GM12878 (cell line): Measurements from ENCODE around the gene HMCN2. TPM values are rescaled to one million over a fixed set of nuclear protein-coding genes. Genes with fewer than 3 reads are reported as not detected.

Source experiments
- ATAC-seq: fragments of 200-7000 bp; cut with Tn5 transposase; 3 replicates; pipeline ENCODE4 v1.9.1; 2020; ENCODE audit warnings: mild to moderate bottlenecking, moderate library complexity
- BruUV-seq: library from RNA; stranded (reverse); fragments of 400-500 nt; replicated peaks from 2 replicates; lab custom pipeline; 2021; lab: Mats Ljungman, UMichigan
- CTCF ChIA-PET: fragments of 300-600 bp; sonication (Branson Sonifier 250); formaldehyde crosslinking; extraction: SDS; loops from one replicate; lab custom pipeline; 2021; ENCODE audit warnings: inconsistent platforms; lab: Yijun Ruan, JAX
- POLR2A ChIA-PET: fragments of 350-600 bp; formaldehyde crosslinking; extraction: SDS; loops from one replicate; lab custom pipeline; 2021; ENCODE audit warnings: inconsistent platforms; lab: Charles Lee
- RAD21 ChIA-PET: fragments of 300-600 bp; sonication (Branson Sonifier 250); formaldehyde crosslinking; loops from one replicate; lab custom pipeline; 2023; ENCODE audit warnings: antibody characterized with exemption; ENCODE audit not compliant: unreplicated experiment; lab: Charles Lee
- SMC1A ChIA-PET: fragments of 300-600 bp; sonication (Branson Sonifier 250); formaldehyde crosslinking; loops from one replicate; lab custom pipeline; 2023; ENCODE audit not compliant: unreplicated experiment, uncharacterized antibody; lab: Charles Lee
- DNase-seq: peaks from one replicate; pipeline ENCODE4 v3.0.0-alpha.2; 2011; ENCODE audit warnings: low read depth, low spot score
- FAIRE-seq: peaks from 3 replicates; lab custom pipeline; 2011; peaks lifted over from hg19 to GRCh38; lab: Jason Lieb, UNC
- H2AFZ ChIP-seq: 2 replicates; pipeline ENCODE4 v1.6.0; 2011; ENCODE audit warnings: low read depth, low read length, control low read depth; ENCODE audit not compliant: control insufficient read depth
- H3K27ac ChIP-seq: 2 replicates; pipeline ENCODE4 v1.5.1; 2011; ENCODE audit warnings: control low read depth; ENCODE audit not compliant: control insufficient read depth, insufficient read depth
- H3K27me3 ChIP-seq, 2 experiments: replicated peaks in 1 of 2; 2 replicates each; pipeline versions ENCODE4 v1.6.0 to v1.6.1; 2011; ENCODE audit warnings: low read length in 1 of 2; ENCODE audit not compliant: control insufficient read depth in 2 of 2, insufficient read depth in 2 of 2
- H3K36me3 ChIP-seq, 2 experiments: 2 replicates each; pipeline ENCODE4 v1.5.1; 2011; ENCODE audit warnings: low read length in 1 of 2; ENCODE audit not compliant: control insufficient read depth in 2 of 2, insufficient read depth in 2 of 2
- H3K4me1 ChIP-seq: 2 replicates; pipeline ENCODE4 v1.6.1; 2011; ENCODE audit warnings: mild to moderate bottlenecking, low read length, moderate library complexity, mixed read lengths; ENCODE audit not compliant: control insufficient read depth, insufficient read depth
- H3K4me2 ChIP-seq: 2 replicates; pipeline ENCODE4 v1.6.0; 2011; ENCODE audit warnings: control low read depth; ENCODE audit not compliant: control insufficient read depth, insufficient read depth
- H3K4me3 ChIP-seq: fragments of 200-600 bp; sonication (generic); 2 replicates; pipeline ENCODE4 v1.5.1; 2016
- H3K79me2 ChIP-seq: 2 replicates; pipeline ENCODE4 v1.6.0; 2011; ENCODE audit warnings: low read length; ENCODE audit not compliant: control insufficient read depth, insufficient read depth
- H3K9ac ChIP-seq: 2 replicates; pipeline ENCODE4 v1.8.0; 2011; ENCODE audit warnings: low read length, control low read depth, mixed read lengths; ENCODE audit not compliant: control insufficient read depth, insufficient read depth
- H3K9me3 ChIP-seq: replicated peaks from 3 replicates; pipeline ENCODE4 v1.5.1; 2011; ENCODE audit warnings: mild to moderate bottlenecking, low read length; ENCODE audit not compliant: control insufficient read depth, insufficient read depth
- H4K20me1 ChIP-seq: 2 replicates; pipeline ENCODE4 v1.6.0; 2011; ENCODE audit not compliant: control insufficient read depth, insufficient read depth
- BMI1 ChIP-seq: fragments of 450-650 bp; IDR thresholded peaks from 2 replicates; pipeline ENCODE4 v1.6.1; 2016; ENCODE audit warnings: mild to moderate bottlenecking, moderate library complexity, borderline replicate concordance
- CBX5 ChIP-seq: sonication (generic); IDR thresholded peaks from 2 replicates; pipeline ENCODE4 v1.6.1; 2016; ENCODE audit warnings: low read depth, moderate library complexity, mild to moderate bottlenecking, inconsistent platforms
- CREM ChIP-seq: IDR thresholded peaks from 2 replicates; pipeline ENCODE4 v1.6.1; 2014; ENCODE audit warnings: antibody characterized with exemption, low read depth
- EED ChIP-seq: sonication (generic); IDR thresholded peaks from 2 replicates; pipeline ENCODE4 v1.6.1; 2016; ENCODE audit warnings: antibody characterized with exemption, low read depth
- GATAD2B ChIP-seq: fragments of 450-650 bp; conservative IDR thresholded peaks from 2 replicates; pipeline ENCODE4 v1.6.1; 2017; ENCODE audit warnings: low read depth, mild to moderate bottlenecking, moderate library complexity
- HDGF ChIP-seq: fragments of 450-650 bp; IDR thresholded peaks from 2 replicates; pipeline ENCODE4 v1.6.1; 2016; ENCODE audit warnings: antibody characterized with exemption
- MEF2A ChIP-seq: IDR thresholded peaks from 2 replicates; pipeline ENCODE4 v1.6.1; 2011; ENCODE audit warnings: low read depth, mild to moderate bottlenecking, low read length, moderate library complexity; ENCODE audit not compliant: insufficient read depth
- MEF2B ChIP-seq: fragments of 450-650 bp; IDR thresholded peaks from 2 replicates; pipeline ENCODE4 v1.6.1; 2018; ENCODE audit warnings: mild to moderate bottlenecking, moderate library complexity; ENCODE audit not compliant: partially characterized antibody, poor library complexity, severe bottlenecking
- POLR2AphosphoS2 ChIP-seq: IDR thresholded peaks from 2 replicates; pipeline ENCODE4 v1.6.1; 2011; ENCODE audit warnings: low read depth, mild to moderate bottlenecking, low read length, improper control_type of control experiment, moderate library complexity
- RB1 ChIP-seq: fragments of 450-650 bp; formaldehyde crosslinking; IDR thresholded peaks from 2 replicates; pipeline ENCODE4 v1.6.1; 2017; ENCODE audit warnings: mild to moderate bottlenecking, borderline replicate concordance
- SIN3A ChIP-seq: IDR thresholded peaks from 2 replicates; pipeline ENCODE4 v1.6.1; 2012; ENCODE audit warnings: low read depth, low read length, improper control_type of control experiment
- SPI1 ChIP-seq: IDR thresholded peaks from 2 replicates; pipeline ENCODE4 v1.6.1; 2011; ENCODE audit warnings: low read depth, mild to moderate bottlenecking, low read length, moderate library complexity, borderline replicate concordance; ENCODE audit not compliant: insufficient read depth
- STAT3 ChIP-seq: IDR thresholded peaks from 2 replicates; pipeline ENCODE4 v1.6.1; 2011; ENCODE audit warnings: low read depth, low read length, improper control_type of control experiment
- SUPT20H ChIP-seq: IDR thresholded peaks from 2 replicates; pipeline ENCODE4 v1.6.1; 2011; ENCODE audit warnings: low read depth, mild to moderate bottlenecking, low read length, moderate library complexity, borderline replicate concordance; ENCODE audit not compliant: control insufficient read depth
- TCF7 ChIP-seq: IDR thresholded peaks from 2 replicates; pipeline ENCODE4 v1.6.1; 2014; ENCODE audit warnings: antibody characterized with exemption, borderline replicate concordance
- ZNF274 ChIP-seq: IDR thresholded peaks from one replicate; pipeline ENCODE4 v1.8.0; 2011; ENCODE audit not compliant: insufficient read length, insufficient read depth
- ZZZ3 ChIP-seq: IDR thresholded peaks from 2 replicates; pipeline ENCODE4 v1.6.1; 2011; ENCODE audit warnings: low read depth; ENCODE audit not compliant: control insufficient read depth, insufficient read length
- WGBS: methylation state at CpG from one replicate; pipeline ENCODE4 v1.1.6; 2016; ENCODE audit warnings: low lambda C conversion rate; ENCODE audit not compliant: insufficient replicate concordance, insufficient coverage; ENCODE audit errors: missing lambda C conversion rate; 5-methylcytosine and 5-hydroxymethylcytosine counted together
- in situ Hi-C: fragments of 300-500 bp; cut with MboI; formaldehyde crosslinking; loops from 9 replicates; pipeline ENCODE4 v1.14.3; 2018; ENCODE audit warnings: mixed read lengths
- intact Hi-C: fragments of 100-400 bp; cut with micrococcal nuclease; formaldehyde crosslinking; loops from one replicate; pipeline ENCODE4 v1.14.2; 2022; ENCODE audit not compliant: unreplicated experiment
- polyA plus RNA-seq, 11 experiments: library from polyadenylated mRNA; depleted of rRNA in 4 of 11; unstranded in 6 of 11; stranded (reverse) in 5 of 11; fragments of >200 nt; fragmentation: Nextera tagmentation in 4 of 11; fragmentation: Illumina TruSeq in 1 of 11; extraction: Ambion mirVana in 4 of 11; extraction: Trizol in 1 of 11; gene quantifications; 1 replicate in 1 of 11; 2 replicates in 10 of 11; pipeline versions ENCODE4 v1.2.1 to v1.2.3, GENCODE V29; 2011 to 2016; ENCODE audit warnings: inconsistent platforms in 2 of 11, missing spikeins in 2 of 11, low read depth in 1 of 11
- total RNA-seq, 4 experiments: library from RNA; depleted of rRNA in 3 of 4; stranded (reverse); fragments of >200 nt in 3 of 4; fragmentation: Illumina TruSeq in 1 of 4; extraction: Trizol in 1 of 4; gene quantifications; 2 replicates each; pipeline versions ENCODE4 v1.2.1 to v1.2.3, GENCODE V29; 2013 to 2021
- TF ChIP-seq, protein P1 (sequence below): fragments of 450-650 bp; IDR thresholded peaks from 2 replicates; pipeline ENCODE4 v1.6.1; 2017; ENCODE audit warnings: mild to moderate bottlenecking, moderate library complexity

HMCN2 gene
- total and polyA plus RNA-seq, 10 of the 15 experiments (the other 5 are each of a cell fraction or from before 2014, with no cell fraction given), result 0.04 TPM; not detected in 9

DNA sequence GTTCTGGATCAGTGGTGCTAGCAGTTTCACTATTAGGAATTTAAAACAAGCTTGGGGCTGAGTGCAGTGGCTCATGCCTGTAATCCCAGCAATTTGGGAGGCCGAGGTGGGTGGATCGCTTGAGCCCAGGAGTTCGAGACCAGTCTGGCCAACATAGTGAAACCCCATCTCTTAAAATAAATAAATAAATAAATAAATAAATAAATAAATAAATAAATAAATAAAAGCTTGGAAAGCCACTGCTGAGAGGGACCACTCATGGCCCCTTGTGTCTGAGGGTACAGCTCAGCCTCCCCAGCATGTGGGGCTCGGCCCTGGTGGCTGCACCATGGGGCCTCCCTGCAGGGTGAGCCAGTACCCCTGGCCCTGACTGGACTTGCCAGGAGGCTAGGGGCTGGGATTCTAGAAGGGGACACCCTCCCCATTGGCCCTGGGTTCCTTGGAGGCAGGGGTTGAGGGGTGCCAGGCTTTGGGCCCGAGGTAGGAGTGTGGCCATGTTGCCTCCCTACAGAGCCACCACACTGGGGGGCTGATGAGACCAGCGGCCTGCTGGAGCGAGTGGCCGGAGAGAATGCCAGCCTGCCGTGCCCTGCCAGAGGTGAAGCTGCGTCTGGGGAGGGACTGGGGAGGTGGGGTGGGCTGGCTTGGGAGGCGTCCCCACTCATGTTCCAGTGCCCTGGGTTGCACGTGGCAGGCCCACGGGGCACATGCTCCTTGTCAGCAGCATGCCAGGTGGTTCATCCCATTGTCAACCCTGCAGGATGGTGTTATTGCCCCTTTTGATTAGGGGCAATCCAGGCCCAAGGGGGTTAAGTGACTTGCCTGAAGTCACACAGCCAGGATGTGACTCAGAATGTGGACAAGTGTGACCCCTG is 76.5 kb downstream of the HMCN2 start:
- Histone ChIP-seq H3K4me1 (no peaks in the 10 kb centered on the region), H3K79me2 (no peaks in the 10 kb centered on the region), H3K36me3 (no peaks in the 10 kb centered on the region), H3K9ac (no peak overlapping the region), H3K27me3 (no peaks in the 10 kb centered on the region), H3K9me3 (no peaks in the 10 kb centered on the region), H3K27ac (no peak overlapping the region), H3K4me2 (no peak overlapping the region), H2AFZ (no peak overlapping the region), H3K4me3 (no peak overlapping the region), H4K20me1 (no peaks in the 10 kb centered on the region)
- ChIA-PET RAD21 (interaction anchor here (1.1 kb wide), 1 partner anchor 16 kb away, joined by 5 read pairs; no protein-coding TSS in a partner anchor), POLR2A (no interaction called here), SMC1A (no interaction called here), CTCF (interaction anchor here (0.6 to 1.1 kb wide), 5 partner anchors 22 to 405 kb away, joined by 3 to 4 read pairs (median 3); no protein-coding TSS in a partner anchor)
- 40% methylated on average over 13 of the region's 13 CpGs for WGBS
- DNase-seq, result no peak
- TF ChIP-seq TCF7 (no peak), MEF2A (no peak), RB1 (no peak), ZZZ3 (no peak), BMI1 (no peak), ZNF274 (no peak), EED (no peak), SUPT20H (no peak), SIN3A (no peak), CBX5 (no peak), MEF2B (no peak), CREM (no peak), POLR2AphosphoS2 (no peak), STAT3 (no peak), SPI1 (no peak), GATAD2B (no peak), HDGF (no peak)
- TF ChIP-seq, protein P1, sequence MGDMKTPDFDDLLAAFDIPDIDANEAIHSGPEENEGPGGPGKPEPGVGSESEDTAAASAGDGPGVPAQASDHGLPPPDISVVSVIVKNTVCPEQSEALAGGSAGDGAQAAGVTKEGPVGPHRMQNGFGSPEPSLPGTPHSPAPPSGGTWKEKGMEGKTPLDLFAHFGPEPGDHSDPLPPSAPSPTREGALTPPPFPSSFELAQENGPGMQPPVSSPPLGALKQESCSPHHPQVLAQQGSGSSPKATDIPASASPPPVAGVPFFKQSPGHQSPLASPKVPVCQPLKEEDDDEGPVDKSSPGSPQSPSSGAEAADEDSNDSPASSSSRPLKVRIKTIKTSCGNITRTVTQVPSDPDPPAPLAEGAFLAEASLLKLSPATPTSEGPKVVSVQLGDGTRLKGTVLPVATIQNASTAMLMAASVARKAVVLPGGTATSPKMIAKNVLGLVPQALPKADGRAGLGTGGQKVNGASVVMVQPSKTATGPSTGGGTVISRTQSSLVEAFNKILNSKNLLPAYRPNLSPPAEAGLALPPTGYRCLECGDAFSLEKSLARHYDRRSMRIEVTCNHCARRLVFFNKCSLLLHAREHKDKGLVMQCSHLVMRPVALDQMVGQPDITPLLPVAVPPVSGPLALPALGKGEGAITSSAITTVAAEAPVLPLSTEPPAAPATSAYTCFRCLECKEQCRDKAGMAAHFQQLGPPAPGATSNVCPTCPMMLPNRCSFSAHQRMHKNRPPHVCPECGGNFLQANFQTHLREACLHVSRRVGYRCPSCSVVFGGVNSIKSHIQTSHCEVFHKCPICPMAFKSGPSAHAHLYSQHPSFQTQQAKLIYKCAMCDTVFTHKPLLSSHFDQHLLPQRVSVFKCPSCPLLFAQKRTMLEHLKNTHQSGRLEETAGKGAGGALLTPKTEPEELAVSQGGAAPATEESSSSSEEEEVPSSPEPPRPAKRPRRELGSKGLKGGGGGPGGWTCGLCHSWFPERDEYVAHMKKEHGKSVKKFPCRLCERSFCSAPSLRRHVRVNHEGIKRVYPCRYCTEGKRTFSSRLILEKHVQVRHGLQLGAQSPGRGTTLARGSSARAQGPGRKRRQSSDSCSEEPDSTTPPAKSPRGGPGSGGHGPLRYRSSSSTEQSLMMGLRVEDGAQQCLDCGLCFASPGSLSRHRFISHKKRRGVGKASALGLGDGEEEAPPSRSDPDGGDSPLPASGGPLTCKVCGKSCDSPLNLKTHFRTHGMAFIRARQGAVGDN, result no peak
- no peak for FAIRE-seq
- no TSS peak for BruUV-seq
- intact Hi-C loops, result loop anchor here (5.0 kb wide), 2 partner anchors 105 to 235 kb away; no protein-coding TSS in a partner anchor
- in situ Hi-C loops, result no loop called here
- no peak for ATAC-seq
